ENCODE measurements around the gene CDH23. TPM values are rescaled to one million over a fixed set of nuclear protein-coding genes. Genes with fewer than 3 reads are reported as not detected.

CDH23 gene
- total and polyA plus RNA-seq, 2 of the 8 experiments (the other 6 are each of a cell fraction or from before 2014, with no cell fraction given): 1.9 to 4.9 TPM

DNA sequence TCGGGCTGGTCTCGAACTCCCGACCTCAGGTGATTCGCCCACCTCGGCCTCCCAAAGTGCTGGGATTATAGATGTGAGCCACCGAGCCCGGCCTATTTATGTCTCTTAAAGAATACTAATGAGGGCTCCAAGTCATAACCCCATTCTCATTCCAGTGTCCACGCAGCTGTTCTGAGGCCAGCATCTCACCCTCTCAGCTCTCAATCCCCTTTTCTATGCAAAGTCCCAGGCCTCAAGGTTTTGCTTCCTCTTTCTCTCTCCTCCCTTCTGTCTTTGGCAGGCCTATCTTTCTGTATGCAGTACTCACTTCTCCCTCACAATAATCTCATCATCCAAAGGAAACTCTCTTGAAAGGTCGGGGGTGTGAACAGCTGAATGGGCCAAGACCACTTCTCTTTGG is 404.6 kb downstream of the CDH23 start (continued):
- no peak for TF ChIP-seq ZNF274 (IDR thresholded peaks at IDR 0.05; ENCODE audit: borderline replicate concordance, extremely low read depth, low read length)
- no peak for TF ChIP-seq RAD21 (IDR thresholded peaks at IDR 0.05 in 1 of 2, conservative IDR thresholded peaks at IDR 0.05 in 1 of 2; ENCODE audit: low read depth in 2 of 2, low read length in 2 of 2)
- no peak for TF ChIP-seq SP2 (IDR thresholded peaks at IDR 0.05; ENCODE audit: low read length)
- TF ChIP-seq FOSL1 (IDR thresholded peaks at IDR 0.05; ENCODE audit: insufficient read depth, low read depth, low read length): no peak
